IMR-90 (cell line): Measurements from ENCODE around the gene DMXL2. TPM values are rescaled to one million over a fixed set of nuclear protein-coding genes. Genes with fewer than 3 reads are reported as not detected.

Experiments used
- ATAC-seq: fragments of 200-7000 bp; cut with Tn5 transposase; 2 replicates; pipeline ENCODE4 v1.9.1; 2020; ENCODE audit warnings: low read depth, mild to moderate bottlenecking, moderate library complexity
- BruUV-seq: library from RNA; stranded (reverse); fragments of 400-500 nt; replicated peaks from 2 replicates; lab custom pipeline; 2021; lab: Mats Ljungman, UMichigan
- CTCF ChIA-PET: fragments of 300-600 bp; formaldehyde crosslinking; extraction: SDS; loops from one replicate; lab custom pipeline; 2021; ENCODE audit warnings: antibody characterized with exemption; lab: Yijun Ruan, JAX
- POLR2A ChIA-PET: fragments of 300-600 bp; sonication (Branson Sonifier 250); formaldehyde crosslinking; loops from one replicate; lab custom pipeline; 2022; ENCODE audit warnings: antibody characterized with exemption; ENCODE audit not compliant: unreplicated experiment; lab: Charles Lee
- DNase-seq: peaks from one replicate; pipeline ENCODE4 v3.0.0; 2013
- H2AFZ ChIP-seq: replicated peaks from 2 replicates; pipeline ENCODE3; 2013; ENCODE audit warnings: low read length, mild to moderate bottlenecking; ENCODE audit not compliant: poor library complexity
- H2AK5ac ChIP-seq: 2 replicates; pipeline ENCODE4 v1.6.1; 2013; ENCODE audit warnings: low read depth, low read length, inconsistent platforms
- H2AK9ac ChIP-seq: replicated peaks from 2 replicates; pipeline ENCODE3; 2013; ENCODE audit warnings: mild to moderate bottlenecking, low read depth, low read length, moderate library complexity; ENCODE audit not compliant: poor library complexity
- H2BK120ac ChIP-seq: 2 replicates; pipeline ENCODE4 v1.6.1; 2013; ENCODE audit warnings: low read depth, low read length, inconsistent platforms
- H2BK15ac ChIP-seq: 3 replicates; pipeline ENCODE4 v1.6.1; 2013; ENCODE audit warnings: low read depth, low read length, inconsistent platforms
- H2BK20ac ChIP-seq: 2 replicates; pipeline ENCODE4 v1.6.1; 2013; ENCODE audit warnings: low read depth, mild to moderate bottlenecking, inconsistent platforms, low read length, moderate library complexity
- H2BK5ac ChIP-seq: 2 replicates; pipeline ENCODE4 v1.6.1; 2013; ENCODE audit warnings: mild to moderate bottlenecking, low read depth, low read length, inconsistent platforms; ENCODE audit not compliant: poor library complexity, severe bottlenecking
- H3K14ac ChIP-seq: replicated peaks from 2 replicates; pipeline ENCODE4 v1.6.1; 2013; ENCODE audit warnings: low read depth, low read length, inconsistent platforms
- H3K18ac ChIP-seq: 2 replicates; pipeline ENCODE4 v1.6.1; 2013; ENCODE audit warnings: low read depth, low read length, control low read depth
- H3K23ac ChIP-seq: 2 replicates; pipeline ENCODE4 v1.6.1; 2013; ENCODE audit warnings: low read depth, low read length, inconsistent platforms
- H3K27ac ChIP-seq: 2 replicates; pipeline ENCODE4 v1.5.1; 2013; ENCODE audit warnings: mild to moderate bottlenecking, control low read depth, low read length; ENCODE audit not compliant: insufficient read depth
- H3K27me3 ChIP-seq: 2 replicates; pipeline ENCODE4 v1.6.1; 2013; ENCODE audit warnings: low read length; ENCODE audit not compliant: control insufficient read depth, insufficient read depth
- H3K36me3 ChIP-seq: 2 replicates; pipeline ENCODE4 v1.6.1; 2013; ENCODE audit warnings: low read length, mixed read lengths; ENCODE audit not compliant: control insufficient read depth, insufficient read depth
- H3K4ac ChIP-seq: 2 replicates; pipeline ENCODE4 v1.6.1; 2013; ENCODE audit warnings: low read depth, low read length, inconsistent platforms
- H3K4me1 ChIP-seq: 2 replicates; pipeline ENCODE4 v1.6.1; 2013; ENCODE audit warnings: low read length, mixed read lengths; ENCODE audit not compliant: control insufficient read depth, insufficient read depth
- H3K4me2 ChIP-seq: 2 replicates; pipeline ENCODE4 v1.6.1; 2013; ENCODE audit warnings: low read depth, mild to moderate bottlenecking, control low read depth, low read length, moderate library complexity
- H3K4me3 ChIP-seq: 2 replicates; pipeline ENCODE4 v1.5.1; 2013; ENCODE audit warnings: low read depth, mild to moderate bottlenecking, control low read depth, low read length, moderate library complexity; ENCODE audit not compliant: insufficient read depth
- H3K56ac ChIP-seq: 2 replicates; pipeline ENCODE4 v1.6.1; 2013; ENCODE audit warnings: low read length, inconsistent platforms; ENCODE audit not compliant: insufficient read depth; ENCODE audit errors: extremely low read depth
- H3K79me1 ChIP-seq, 2 experiments: 2 replicates each; pipeline ENCODE4 v1.6.1; 2013; ENCODE audit warnings: low read length in 2 of 2, inconsistent platforms in 1 of 2, low read depth in 1 of 2
- H3K9ac ChIP-seq: 2 replicates; pipeline ENCODE4 v1.6.1; 2013; ENCODE audit warnings: low read depth, low read length, control low read depth
- H3K9me1 ChIP-seq: 2 replicates; pipeline ENCODE4 v1.6.1; 2013; ENCODE audit warnings: low read length, inconsistent platforms; ENCODE audit not compliant: insufficient read depth
- H3K9me3 ChIP-seq: 2 replicates; pipeline ENCODE4 v1.6.1; 2013; ENCODE audit warnings: low read length; ENCODE audit not compliant: control insufficient read depth, insufficient read depth
- H4K20me1 ChIP-seq: 2 replicates; pipeline ENCODE4 v1.6.1; 2013; ENCODE audit warnings: low read length, inconsistent platforms; ENCODE audit not compliant: insufficient read depth
- H4K5ac ChIP-seq: 2 replicates; pipeline ENCODE4 v1.6.1; 2013; ENCODE audit warnings: mild to moderate bottlenecking, low read depth, low read length, control low read depth
- H4K8ac ChIP-seq, 2 experiments: 2 replicates each; pipeline ENCODE4 v1.6.1; 2013; ENCODE audit warnings: low read depth in 2 of 2, low read length in 2 of 2, control low read depth in 1 of 2, inconsistent platforms in 1 of 2
- H4K91ac ChIP-seq: 2 replicates; pipeline ENCODE4 v1.6.1; 2013; ENCODE audit warnings: low read depth, low read length, inconsistent platforms; ENCODE audit not compliant: insufficient read depth
- CEBPB ChIP-seq: IDR thresholded peaks from 2 replicates; pipeline ENCODE4 v1.6.1; 2012; ENCODE audit warnings: low read depth, low read length, improper control_type of control experiment
- CHD1 ChIP-seq: IDR thresholded peaks from 2 replicates; pipeline ENCODE4 v1.6.1; 2012; ENCODE audit warnings: low read depth, low read length, improper control_type of control experiment
- CTCF ChIP-seq: conservative IDR thresholded peaks from 2 replicates; pipeline ENCODE4 v1.5.1; 2012; ENCODE audit warnings: mild to moderate bottlenecking, low read depth, low read length, improper control_type of control experiment
- FOS ChIP-seq: fragments of 150-350 bp; IDR thresholded peaks from 2 replicates; pipeline ENCODE4 v1.6.1; 2016; ENCODE audit warnings: low read depth, low read length
- MAFK ChIP-seq: IDR thresholded peaks from 2 replicates; pipeline ENCODE4 v1.6.1; 2012; ENCODE audit warnings: low read depth, low read length, improper control_type of control experiment
- MXI1 ChIP-seq: IDR thresholded peaks from 2 replicates; pipeline ENCODE4 v1.6.1; 2012; ENCODE audit warnings: low read depth, mild to moderate bottlenecking, low read length, moderate library complexity, borderline replicate concordance
- POLR2A ChIP-seq: IDR thresholded peaks from 2 replicates; pipeline ENCODE4 v1.6.1; 2012; ENCODE audit warnings: mild to moderate bottlenecking, low read depth, low read length
- RCOR1 ChIP-seq: IDR thresholded peaks from 2 replicates; pipeline ENCODE4 v1.6.1; 2012; ENCODE audit warnings: mild to moderate bottlenecking, low read length, improper control_type of control experiment; ENCODE audit not compliant: insufficient replicate concordance
- WGBS, 2 experiments: methylation state at CpG; one replicate each; pipeline versions ENCODE4 v1.1.5 to v1.1.7; 2013; ENCODE audit warnings: missing lambda C conversion rate in 2 of 2; ENCODE audit not compliant: insufficient read length in 1 of 2; ENCODE audit errors: extremely low coverage in 2 of 2; 5-methylcytosine and 5-hydroxymethylcytosine counted together
- dilution Hi-C: fragments of 300-500 bp; cut with HindIII; formaldehyde crosslinking; loops from one replicate; pipeline ENCODE4 v1.14.3; 2018; ENCODE audit warnings: low sequenced_read_pairs; ENCODE audit not compliant: unreplicated experiment
- in situ Hi-C: fragments of 300-500 bp; cut with MboI; formaldehyde crosslinking; loops from 3 replicates; pipeline ENCODE4 v1.14.3; 2019; ENCODE audit warnings: low sequenced_read_pairs, inconsistent platforms, mixed read lengths
- intact Hi-C: fragments of 100-400 bp; cut with micrococcal nuclease; formaldehyde crosslinking; loops from 2 replicates; pipeline ENCODE4 v1.10.0; 2022
- polyA plus RNA-seq, 3 experiments: library from polyadenylated mRNA; depleted of rRNA; stranded (reverse); fragments of >200 nt; gene quantifications; 2 replicates each; pipeline ENCODE4 v1.2.3, GENCODE V29; 2012; ENCODE audit warnings: low replicate concordance in 1 of 3
- total RNA-seq: library from RNA; depleted of rRNA; stranded (reverse); fragments of >200 nt; gene quantifications from 2 replicates; pipeline ENCODE4 v1.2.3, GENCODE V29; 2012

The DMXL2 gene
- total and polyA plus RNA-seq, 2 of the 4 experiments (the other 2 are of a cell fraction): 9.7 to 21.9 TPM

- H3K18ac ChIP-seq: no peak overlapping the region
- CTCF ChIA-PET: no interaction called here
- no peak overlapping the region for H4K5ac ChIP-seq
These were observed 45.6 kb downstream of the DMXL2 start for GRCh38 chr15:51576911-51577500.

More at GRCh38 chr15:51576911-51577500, 45.6 kb downstream of the DMXL2 start:
- no peak overlapping the region for H2BK5ac ChIP-seq
- no peak overlapping the region for H2AK9ac ChIP-seq
- in situ Hi-C loops (no loop called here), intact Hi-C loops (no loop called here), dilution Hi-C loops (no loop called here)
- H3K79me1 ChIP-seq: no peaks in the 10 kb centered on the region; a peak in 1 of 4 replicates
- H3K23ac ChIP-seq: no peak overlapping the region
- no peaks in the 10 kb centered on the region for H3K36me3 ChIP-seq
- 0 out of 2 replicates have a peak overlapping the region, but pooled peaks have one; percentile 37 for H3K4me2 ChIP-seq
- no peak overlapping the region for H3K9ac ChIP-seq
- no CpG with 5 or more reads among the region's 2 CpGs for WGBS, 2 experiments
- no peak overlapping the region for H3K27ac ChIP-seq
- no peak overlapping the region for H4K8ac ChIP-seq
- no peak overlapping the region for H3K56ac ChIP-seq
- no peaks in the 10 kb centered on the region for H4K20me1 ChIP-seq
- POLR2A ChIA-PET: no interaction called here
- no peak overlapping the region for H3K4me3 ChIP-seq
- no peak overlapping the region for H2AFZ ChIP-seq
- no peak overlapping the region for H3K14ac ChIP-seq
- BruUV-seq: no TSS peak
- DNase-seq: peak; percentile 19
- no peak overlapping the region for H2BK20ac ChIP-seq
- no peaks in the 10 kb centered on the region for H3K27me3 ChIP-seq
- no peak overlapping the region for H2AK5ac ChIP-seq
- H2BK15ac ChIP-seq: no peak overlapping the region
- H2BK120ac ChIP-seq: no peak overlapping the region
- no peak for TF ChIP-seq RCOR1
- peak; percentile 72 for TF ChIP-seq CEBPB
- no peak for TF ChIP-seq CTCF
- no peak for TF ChIP-seq MXI1
- no peak for TF ChIP-seq MAFK
- no peak for TF ChIP-seq POLR2A
- no peak for TF ChIP-seq FOS
- TF ChIP-seq CHD1: no peak
- H3K9me1 ChIP-seq: no peaks in the 10 kb centered on the region
- peaks cover 4% of the 10 kb centered on the region for H3K4me1 ChIP-seq
- no peak overlapping the region for H3K4ac ChIP-seq
- ATAC-seq: peak; percentile 51; the same call in 1 of the 2 replicates
- no peaks in the 10 kb centered on the region for H3K9me3 ChIP-seq
- no peak overlapping the region for H4K91ac ChIP-seq
